K562 (cell line): ENCODE data around the gene CCDC93. TPM values are rescaled to one million over a fixed set of nuclear protein-coding genes. Genes with fewer than 3 reads are reported as not detected.

Experiments used
- ATAC-seq: fragments of 200-7000 bp; cut with Tn5 transposase; 3 replicates; pipeline ENCODE4 v1.9.1; 2020; ENCODE audit warnings: moderate library complexity
- BruUV-seq: library from RNA; stranded (reverse); fragments of 400-500 nt; replicated peaks from 2 replicates; lab custom pipeline; 2021; lab: Mats Ljungman, UMichigan
- CTCF ChIA-PET: fragments of 300-600 bp; formaldehyde crosslinking; extraction: SDS; loops from one replicate; lab custom pipeline; 2021; ENCODE audit warnings: low intra/inter-chr PET ratio; lab: Yijun Ruan, JAX
- POLR2A ChIA-PET: fragments of 300-600, 350-650 bp; sonication (Branson Sonifier 250); formaldehyde crosslinking; extraction: SDS; loops from one replicate; lab custom pipeline; 2021; ENCODE audit warnings: antibody characterized with exemption, inconsistent platforms; lab: Yijun Ruan, JAX
- DNase-seq, 4 experiments: peaks; one replicate each; pipeline versions ENCODE4 v3.0.0 to v3.0.0-alpha.2; 2011 to 2018; ENCODE audit warnings: low spot score in 3 of 4, mixed read lengths in 3 of 4; ENCODE audit errors: extremely low read depth in 1 of 4
- FAIRE-seq: peaks from 2 replicates; lab custom pipeline; 2011; peaks lifted over from hg19 to GRCh38; lab: Jason Lieb, UNC
- H2AFZ ChIP-seq: 2 replicates; pipeline ENCODE4 v1.6.0; 2011; ENCODE audit warnings: low read depth, low read length, control low read depth, inconsistent platforms
- H3K27ac ChIP-seq: fragments of 200-600 bp; 3 replicates; pipeline ENCODE4 v1.8.0; 2011; ENCODE audit warnings: low read depth, mild to moderate bottlenecking, control low read depth, inconsistent platforms, low read length, moderate library complexity, mixed read lengths; ENCODE audit errors: extremely low read depth
- H3K27me3 ChIP-seq, 2 experiments: fragments of 300-600 bp in 1 of 2; 2 replicates in 1 of 2; 3 replicates in 1 of 2; pipeline versions ENCODE4 v1.6.0 to v1.8.0; 2011; ENCODE audit warnings: inconsistent platforms in 2 of 2, low read length in 2 of 2, mild to moderate bottlenecking in 1 of 2, mixed read lengths in 1 of 2, moderate library complexity in 1 of 2; ENCODE audit not compliant: control insufficient read depth in 2 of 2, insufficient read depth in 2 of 2
- H3K36me3 ChIP-seq: fragments of 300-600 bp; 3 replicates; pipeline ENCODE4 v1.8.0; 2011; ENCODE audit warnings: mild to moderate bottlenecking, low read length, inconsistent platforms; ENCODE audit not compliant: control insufficient read depth, insufficient read depth
- H3K4me1 ChIP-seq, 2 experiments: fragments of 200-600 bp in 1 of 2; replicated peaks in 1 of 2; 2 replicates in 1 of 2; 3 replicates in 1 of 2; pipeline versions ENCODE4 v1.5.1 to v1.8.0; 2011; ENCODE audit warnings: inconsistent platforms in 2 of 2, low read length in 2 of 2, mild to moderate bottlenecking in 1 of 2, mixed read lengths in 1 of 2, moderate library complexity in 1 of 2; ENCODE audit not compliant: control insufficient read depth in 2 of 2, insufficient read depth in 2 of 2
- H3K4me2 ChIP-seq: 2 replicates; pipeline ENCODE4 v1.6.1; 2011; ENCODE audit warnings: low read length, control low read depth, inconsistent platforms, mixed read lengths; ENCODE audit not compliant: insufficient read depth
- H3K4me3 ChIP-seq: fragments of 200-600 bp; sonication (generic), shearing (Covaris generic); 2 replicates; pipeline ENCODE4 v1.5.1; 2016; ENCODE audit warnings: control low read depth, inconsistent platforms
- H3K79me2 ChIP-seq: fragments of 200-600 bp; 3 replicates; pipeline ENCODE4 v1.8.0; 2011; ENCODE audit warnings: low read length, inconsistent platforms; ENCODE audit not compliant: control insufficient read depth, insufficient read depth
- H3K9ac ChIP-seq, 2 experiments: 2 replicates each; pipeline versions ENCODE4 v1.6.0 to v1.6.1; 2011; ENCODE audit warnings: low read depth in 2 of 2, low read length in 2 of 2, control low read depth in 1 of 2, inconsistent platforms in 1 of 2, mild to moderate bottlenecking in 1 of 2, mixed read lengths in 1 of 2; ENCODE audit not compliant: insufficient read depth in 1 of 2
- H3K9me1 ChIP-seq: one replicate; pipeline ENCODE4 v1.6.0; 2011; ENCODE audit warnings: inconsistent platforms, mild to moderate bottlenecking, low read length, moderate library complexity; ENCODE audit not compliant: control insufficient read depth, insufficient read depth
- H3K9me3 ChIP-seq: replicated peaks from 2 replicates; pipeline ENCODE4 v1.5.1; 2011; ENCODE audit warnings: low read depth, low read length, inconsistent platforms; ENCODE audit not compliant: control insufficient read depth, insufficient read depth
- H4K20me1 ChIP-seq: replicated peaks from 2 replicates; pipeline ENCODE4 v1.6.1; 2011; ENCODE audit warnings: low read length, inconsistent platforms, mixed read lengths; ENCODE audit not compliant: control insufficient read depth, insufficient read depth
- ATF6 ChIP-seq: sonication (generic); formaldehyde crosslinking; IDR thresholded peaks from 2 replicates; pipeline ENCODE4 v1.4.0; 2020; ENCODE audit warnings: mild to moderate bottlenecking, missing genetic modification reagents
- CREB3L1 ChIP-seq: fragments of 450-650 bp; IDR thresholded peaks from 2 replicates; pipeline ENCODE4 v1.6.1; 2014; ENCODE audit warnings: low read depth, mild to moderate bottlenecking, moderate library complexity, borderline replicate concordance
- FOXK1 ChIP-seq: sonication (generic); formaldehyde crosslinking; IDR thresholded peaks from 2 replicates; pipeline ENCODE4 v1.8.0; 2022; ENCODE audit warnings: missing genetic modification reagents, mild to moderate bottlenecking, borderline replicate concordance
- IRF2 ChIP-seq: sonication (generic); formaldehyde crosslinking; IDR thresholded peaks from 2 replicates; pipeline ENCODE4 v1.8.1; 2022; ENCODE audit warnings: mild to moderate bottlenecking, missing genetic modification reagents
- MAFF ChIP-seq: IDR thresholded peaks from 2 replicates; pipeline ENCODE4 v1.6.1; 2012; ENCODE audit warnings: low read length, improper control_type of control experiment
- MTA2 ChIP-seq: fragments of 450-650 bp; IDR thresholded peaks from 2 replicates; pipeline ENCODE4 v1.6.1; 2016; ENCODE audit warnings: low read depth
- NR2F6 ChIP-seq: fragments of 450-650 bp; formaldehyde crosslinking; IDR thresholded peaks from 2 replicates; pipeline ENCODE4 v1.4.0; 2020; ENCODE audit warnings: mild to moderate bottlenecking
- SREBF1 ChIP-seq: fragments of 150-350 bp; IDR thresholded peaks from 2 replicates; pipeline ENCODE4 v1.6.1; 2014; ENCODE audit warnings: antibody characterized with exemption, low read depth, low read length, borderline replicate concordance
- TAF1 ChIP-seq: IDR thresholded peaks from 2 replicates; pipeline ENCODE4 v1.6.1; 2011; ENCODE audit warnings: mild to moderate bottlenecking, low read length, moderate library complexity; ENCODE audit not compliant: insufficient read depth, control insufficient read depth, severe bottlenecking; ENCODE audit errors: extremely low read depth
- TBL1XR1 ChIP-seq, 2 experiments: IDR thresholded peaks; 2 replicates each; pipeline ENCODE4 v1.6.1; 2012; ENCODE audit warnings: improper control_type of control experiment in 2 of 2, low read length in 2 of 2, mild to moderate bottlenecking in 1 of 2
- TEAD4 ChIP-seq, 2 experiments: sonication (generic) in 1 of 2; formaldehyde crosslinking in 1 of 2; IDR thresholded peaks; 2 replicates each; pipeline versions ENCODE4 v1.6.1 to v1.8.0; 2012 to 2022; ENCODE audit warnings: borderline replicate concordance in 1 of 2, inconsistent platforms in 1 of 2, low read length in 1 of 2, mild to moderate bottlenecking in 1 of 2, missing genetic modification reagents in 1 of 2
- U2AF1 ChIP-seq: fragments of 200-400 bp; formaldehyde crosslinking; optimal IDR thresholded peaks from 2 replicates; pipeline ENCODE3; 2017; ENCODE audit warnings: mild to moderate bottlenecking, low read depth, low read length, moderate library complexity
- ZBTB8A ChIP-seq: fragments of 450-650 bp; IDR thresholded peaks from 2 replicates; pipeline ENCODE4 v1.6.1; 2018; ENCODE audit warnings: mild to moderate bottlenecking, moderate library complexity; ENCODE audit not compliant: partially characterized antibody
- ZNF324 ChIP-seq: fragments of 250-450 bp; sonication (Bioruptor Pico); IDR thresholded peaks from 2 replicates; pipeline ENCODE4 v1.4.0; 2020; ENCODE audit warnings: mild to moderate bottlenecking
- ZNF766 ChIP-seq: fragments of 200-800 bp; sonication (Bioruptor generic); conservative IDR thresholded peaks from 2 replicates; pipeline ENCODE4 v1.6.1; 2016; ENCODE audit warnings: missing genetic modification characterization, missing compliant biosample characterization
- ZNF830 ChIP-seq: fragments of 250-450 bp; sonication (Bioruptor Pico); IDR thresholded peaks from 2 replicates; pipeline ENCODE4 v1.5.0; 2021; ENCODE audit warnings: mild to moderate bottlenecking
- WGBS: fragments of 100-300 bp; shearing (Covaris generic); methylation state at CpG from one replicate; pipeline ENCODE4 v1.1.6; 2016; ENCODE audit warnings: low coverage, mixed read lengths; ENCODE audit not compliant: insufficient coverage; ENCODE audit errors: missing lambda C conversion rate; 5-methylcytosine and 5-hydroxymethylcytosine counted together
- in situ Hi-C: fragments of 300-500 bp; cut with MboI; formaldehyde crosslinking; loops from 4 replicates; pipeline ENCODE4 v1.15.0; 2018; ENCODE audit warnings: inconsistent platforms, mixed read lengths
- intact Hi-C: fragments of 100-400 bp; cut with micrococcal nuclease; formaldehyde crosslinking; loops from 2 replicates; pipeline ENCODE4 v1.14.2; 2022
- polyA plus RNA-seq, 8 experiments: library from polyadenylated mRNA; depleted of rRNA in 4 of 8; stranded (reverse) in 5 of 8; unstranded in 3 of 8; fragments of >200 nt; fragmentation: Nextera tagmentation in 2 of 8; fragmentation: Illumina TruSeq in 1 of 8; extraction: Ambion mirVana in 2 of 8; extraction: Trizol in 1 of 8; gene quantifications; 2 replicates each; pipeline versions ENCODE4 v1.2.1 to v1.2.3, GENCODE V29; 2011 to 2014; ENCODE audit warnings: inconsistent platforms in 1 of 8, missing spikeins in 1 of 8
- total RNA-seq, 7 experiments: library from RNA; depleted of rRNA in 6 of 7; stranded (reverse); fragments of >200 nt in 6 of 7; fragmentation: Illumina TruSeq in 2 of 7; extraction: Trizol in 2 of 7; gene quantifications; 2 replicates each; pipeline versions ENCODE4 v1.2.1 to v1.2.3, GENCODE V29; 2011 to 2021; ENCODE audit warnings: low replicate concordance in 1 of 7

Gene CCDC93
- total and polyA plus RNA-seq, 9 of the 15 experiments (the other 6 are each of a cell fraction or from before 2014, with no cell fraction given): 3.3 to 19.3 (median 12.4) TPM

GRCh38 chr2:117963446-117963845 is 50.4 kb downstream of the CCDC93 start:
- no peaks in the 10 kb centered on the region for H3K9me1 ChIP-seq
- H3K79me2 ChIP-seq: no peaks in the 10 kb centered on the region
- in situ Hi-C loops (no loop called here), intact Hi-C loops (no loop called here)
- no peaks in the 10 kb centered on the region for H3K9me3 ChIP-seq
- H3K36me3 ChIP-seq: peaks cover 52% of the 10 kb centered on the region
- CTCF ChIA-PET: no interaction called here
- DNase-seq (no peak), FAIRE-seq (no peak), ATAC-seq (no peak)
- no peak overlapping the region for H3K4me2 ChIP-seq
- H3K4me1 ChIP-seq: no peaks in the 10 kb centered on the region
- no peaks in the 10 kb centered on the region for H4K20me1 ChIP-seq
- H3K4me3 ChIP-seq: no peak overlapping the region
- TF ChIP-seq NR2F6 (CRISPR knock-in tag): no peak
- TF ChIP-seq FOXK1 (CRISPR knock-in tag): no peak
- no peak for TF ChIP-seq ZNF830
- TF ChIP-seq U2AF1: no peak
- TF ChIP-seq TBL1XR1 (IDR thresholded peaks at IDR 0.05; ENCODE audit: low read length in 2 of 2): no peak
- TF ChIP-seq ZNF324 (CRISPR knock-in tag): no peak
- no peak for TF ChIP-seq MAFF
- TF ChIP-seq ZNF766 (CRISPR knock-in tag): no peak
- TF ChIP-seq SREBF1: no peak
- TF ChIP-seq ZBTB8A: no peak
- no peak for TF ChIP-seq TAF1
- no peak for TF ChIP-seq TEAD4 (IDR thresholded peaks at IDR 0.05; ENCODE audit: low read length)
- TF ChIP-seq TEAD4 (CRISPR knock-in tag; IDR thresholded peaks at IDR 0.05; ENCODE audit: borderline replicate concordance): no peak
- TF ChIP-seq MTA2: no peak
- no peak for TF ChIP-seq IRF2 (CRISPR knock-in tag)
- no peak for TF ChIP-seq ATF6 (CRISPR knock-in tag)
- no peak for TF ChIP-seq CREB3L1
- POLR2A ChIA-PET: no interaction called here
- H2AFZ ChIP-seq: no peak overlapping the region
- 87% methylated on average over 1 of the region's 1 CpG for WGBS
- BruUV-seq: no TSS peak
- no peaks in the 10 kb centered on the region for H3K27me3 ChIP-seq
- H3K9ac ChIP-seq: no peak overlapping the region
- H3K27ac ChIP-seq: no peak overlapping the region
